Stomach (tissue), 9 donors: Measurements from ENCODE around the gene HHIPL1. TPM values are rescaled to one million over a fixed set of nuclear protein-coding genes. Genes with fewer than 3 reads are reported as not detected.

ENCODE experiments used
- DNase-seq, 2 donors: peaks; one replicate each; pipeline versions ENCODE4 v3.0.0 to v3.0.0-alpha.2; 2013 to 2019
- H3K27ac ChIP-seq, 5 donors: fragments of 200-600 bp in 4 of 5; sonication (generic) in 4 of 5; one replicate each; pipeline ENCODE4 v1.5.1; 2013 to 2019; ENCODE audit warnings: mild to moderate bottlenecking in 1 of 5, moderate library complexity in 1 of 5
- H3K27me3 ChIP-seq, 3 donors: fragments of 200-600 bp; sonication (generic); one replicate each; pipeline ENCODE4 v1.5.1; 2017 to 2019; ENCODE audit warnings: mixed run types in 1 of 3
- H3K36me3 ChIP-seq, 4 donors: fragments of 200-600 bp; sonication (generic); 1 replicate in 3 of 4; 2 replicates in 1 of 4; pipeline ENCODE4 v1.5.1; 2016 to 2019
- H3K4me1 ChIP-seq, 4 donors: fragments of 200-600 bp; sonication (generic); one replicate each; pipeline ENCODE4 v1.5.1; 2016 to 2019
- H3K4me3 ChIP-seq, 4 donors: fragments of 200-600 bp; sonication (generic) in 3 of 4; one replicate each; pipeline ENCODE4 v1.5.1; 2016 to 2019; ENCODE audit warnings: mild to moderate bottlenecking in 1 of 4
- H3K9me3 ChIP-seq, 4 donors: fragments of 200-600 bp; sonication (generic); one replicate each; pipeline ENCODE4 v1.5.1; 2016 to 2019
- EP300 ChIP-seq: sonication (generic); formaldehyde crosslinking; IDR thresholded peaks from one replicate; pipeline ENCODE4 v1.6.1; 2017; ENCODE audit warnings: antibody characterized with exemption
- POLR2A ChIP-seq, 4 donors: fragments of 450-650 bp; IDR thresholded peaks; one replicate each; pipeline ENCODE4 v1.6.1; 2016; ENCODE audit warnings: antibody characterized with exemption in 4 of 4, control low read depth in 2 of 4, mild to moderate bottlenecking in 1 of 4, moderate library complexity in 1 of 4
- POLR2AphosphoS5 ChIP-seq, 3 donors: sonication (generic); formaldehyde crosslinking; IDR thresholded peaks; one replicate each; pipeline ENCODE4 v1.6.1; 2016; ENCODE audit warnings: antibody characterized with exemption in 3 of 3
- WGBS, 5 donors: extraction: QIAGEN DNeasy Blood & Tissue Kit in 3 of 5; methylation state at CpG; one replicate each; pipeline versions ENCODE4 v1.1.5 to v1.1.7; 2013 to 2018; 5-methylcytosine and 5-hydroxymethylcytosine counted together
- intact Hi-C: fragments of 100-400 bp; cut with DNase I; formaldehyde crosslinking; loops from one replicate; pipeline ENCODE4 v1.15.1; 2023; ENCODE audit warnings: low total_unique reads
- polyA plus RNA-seq, 3 donors: library from polyadenylated mRNA; stranded (reverse); fragments of 200-250 nt; gene quantifications; one replicate each; pipeline ENCODE4 v1.2.3, GENCODE V29; 2013
- total RNA-seq, 5 donors: library from RNA; depleted of rRNA; stranded (reverse); fragments of >200 nt; gene quantifications; one replicate each; pipeline versions ENCODE4 v1.1.0 to v1.2.3, GENCODE V29; 2014 to 2016
- TF ChIP-seq, protein P1 (sequence below), 7 experiments: fragments of 450-650 bp in 4 of 7; fragments of 200-600 bp in 3 of 7; sonication (generic) in 3 of 7; IDR thresholded peaks; one replicate each; pipeline ENCODE4 v1.5.1; 2016 to 2019; ENCODE audit warnings: antibody characterized with exemption in 7 of 7, control low read depth in 2 of 7, mild to moderate bottlenecking in 1 of 7
- donor health status: healthy with polysubstance abuse.
- donor health status: Bipolar disorder and iron deficiency.
- donor health status: healthy.

Gene HHIPL1
- total and polyA plus RNA-seq, 8 donors = 0.15 to 2.0 (median 0.68) TPM; not detected in 1

DNA sequence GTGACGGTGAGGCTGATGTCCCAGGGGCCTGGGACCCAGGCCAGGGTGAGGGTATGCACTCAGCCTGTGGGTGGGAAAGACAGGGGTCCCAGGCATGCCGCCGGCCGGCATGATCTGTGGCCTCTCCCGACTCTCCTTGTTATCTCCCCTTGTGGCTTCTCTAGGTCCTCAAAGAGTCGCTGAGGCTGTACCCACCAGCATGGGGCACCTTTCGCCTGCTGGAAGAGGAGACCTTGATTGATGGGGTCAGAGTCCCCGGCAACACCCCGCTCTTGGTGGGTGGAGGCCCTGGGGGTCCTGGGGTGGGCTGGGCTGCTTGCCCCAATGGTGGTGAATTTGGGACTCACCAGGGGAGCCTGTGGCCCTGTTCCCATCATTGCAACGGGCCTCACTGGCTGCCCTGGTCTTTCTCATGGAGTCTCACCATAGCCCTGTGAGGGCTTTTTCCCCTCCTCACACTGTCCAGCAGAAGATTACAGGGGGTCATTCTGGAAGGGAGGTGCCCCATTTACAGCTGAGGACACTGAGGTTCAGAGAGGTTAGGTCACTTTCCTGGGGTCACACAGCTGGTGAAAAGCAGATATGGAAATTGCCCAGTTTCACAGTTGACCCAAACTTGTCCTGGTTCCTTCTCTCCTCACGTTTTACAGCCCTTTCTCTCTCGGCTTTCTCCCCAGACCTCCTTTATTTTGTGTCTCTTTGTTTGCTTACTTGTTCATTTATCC is 77.0 kb downstream of the HHIPL1 start:
- no peak for DNase-seq
- WGBS, 5 donors = 68 to 83% (median 77%) methylated on average over 12 of the region's 12 CpGs
- no peaks in the 10 kb centered on the region for H3K4me1 ChIP-seq
- H3K27ac ChIP-seq = no peak overlapping the region
- no peak for TF ChIP-seq POLR2A (IDR thresholded peaks at IDR 0.05)
- TF ChIP-seq, protein P1, sequence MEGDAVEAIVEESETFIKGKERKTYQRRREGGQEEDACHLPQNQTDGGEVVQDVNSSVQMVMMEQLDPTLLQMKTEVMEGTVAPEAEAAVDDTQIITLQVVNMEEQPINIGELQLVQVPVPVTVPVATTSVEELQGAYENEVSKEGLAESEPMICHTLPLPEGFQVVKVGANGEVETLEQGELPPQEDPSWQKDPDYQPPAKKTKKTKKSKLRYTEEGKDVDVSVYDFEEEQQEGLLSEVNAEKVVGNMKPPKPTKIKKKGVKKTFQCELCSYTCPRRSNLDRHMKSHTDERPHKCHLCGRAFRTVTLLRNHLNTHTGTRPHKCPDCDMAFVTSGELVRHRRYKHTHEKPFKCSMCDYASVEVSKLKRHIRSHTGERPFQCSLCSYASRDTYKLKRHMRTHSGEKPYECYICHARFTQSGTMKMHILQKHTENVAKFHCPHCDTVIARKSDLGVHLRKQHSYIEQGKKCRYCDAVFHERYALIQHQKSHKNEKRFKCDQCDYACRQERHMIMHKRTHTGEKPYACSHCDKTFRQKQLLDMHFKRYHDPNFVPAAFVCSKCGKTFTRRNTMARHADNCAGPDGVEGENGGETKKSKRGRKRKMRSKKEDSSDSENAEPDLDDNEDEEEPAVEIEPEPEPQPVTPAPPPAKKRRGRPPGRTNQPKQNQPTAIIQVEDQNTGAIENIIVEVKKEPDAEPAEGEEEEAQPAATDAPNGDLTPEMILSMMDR (IDR thresholded peaks at IDR 0.05) = no peak
- no peak for TF ChIP-seq POLR2AphosphoS5 (IDR thresholded peaks at IDR 0.05)
- no peak for TF ChIP-seq EP300
- no peaks in the 10 kb centered on the region for H3K36me3 ChIP-seq
- H3K4me3 ChIP-seq = no peak overlapping the region
- intact Hi-C loops = no loop called here
- peaks cover 0 to 11% (median 5%) of the 10 kb centered on the region in 3 donors for H3K27me3 ChIP-seq
- H3K9me3 ChIP-seq = no peaks in the 10 kb centered on the region

DNA sequence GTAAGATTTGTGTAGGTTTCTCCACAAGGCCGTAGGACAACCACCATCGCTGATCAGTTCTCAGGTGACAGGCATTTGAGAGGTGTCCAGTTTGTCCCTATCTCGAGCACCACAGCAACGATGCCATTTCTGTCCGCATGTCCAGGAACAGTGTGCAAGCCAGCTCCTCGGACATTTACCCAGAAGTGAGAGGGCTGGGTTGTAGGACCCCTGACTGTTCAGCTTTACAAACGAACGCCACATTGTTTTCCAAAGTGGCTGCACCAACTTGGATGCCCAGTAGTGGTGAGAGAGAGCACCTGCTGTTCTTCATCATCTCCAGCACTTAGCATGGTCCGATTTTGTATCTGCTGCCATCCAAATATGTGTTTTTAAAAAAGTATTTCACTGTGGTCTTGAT is 77.8 kb downstream of the HHIPL1 start:
- Histone ChIP-seq H3K27me3 (peaks cover 0 to 19% (median 10%) of the 10 kb centered on the region in 3 donors), H3K4me3 (no peak overlapping the region), H3K4me1 (no peaks in the 10 kb centered on the region), H3K36me3 (no peaks in the 10 kb centered on the region), H3K9me3 (no peaks in the 10 kb centered on the region), H3K27ac (no peak overlapping the region)
- no peak for DNase-seq
- 70 to 85% (median 78%) methylated on average over 9 of the region's 9 CpGs for WGBS, 5 donors
- TF ChIP-seq EP300 = no peak
- no peak for TF ChIP-seq POLR2A (IDR thresholded peaks at IDR 0.05)
- TF ChIP-seq, protein P1 (IDR thresholded peaks at IDR 0.05) = no peak
- no peak for TF ChIP-seq POLR2AphosphoS5 (IDR thresholded peaks at IDR 0.05)
- intact Hi-C loops = no loop called here

DNA sequence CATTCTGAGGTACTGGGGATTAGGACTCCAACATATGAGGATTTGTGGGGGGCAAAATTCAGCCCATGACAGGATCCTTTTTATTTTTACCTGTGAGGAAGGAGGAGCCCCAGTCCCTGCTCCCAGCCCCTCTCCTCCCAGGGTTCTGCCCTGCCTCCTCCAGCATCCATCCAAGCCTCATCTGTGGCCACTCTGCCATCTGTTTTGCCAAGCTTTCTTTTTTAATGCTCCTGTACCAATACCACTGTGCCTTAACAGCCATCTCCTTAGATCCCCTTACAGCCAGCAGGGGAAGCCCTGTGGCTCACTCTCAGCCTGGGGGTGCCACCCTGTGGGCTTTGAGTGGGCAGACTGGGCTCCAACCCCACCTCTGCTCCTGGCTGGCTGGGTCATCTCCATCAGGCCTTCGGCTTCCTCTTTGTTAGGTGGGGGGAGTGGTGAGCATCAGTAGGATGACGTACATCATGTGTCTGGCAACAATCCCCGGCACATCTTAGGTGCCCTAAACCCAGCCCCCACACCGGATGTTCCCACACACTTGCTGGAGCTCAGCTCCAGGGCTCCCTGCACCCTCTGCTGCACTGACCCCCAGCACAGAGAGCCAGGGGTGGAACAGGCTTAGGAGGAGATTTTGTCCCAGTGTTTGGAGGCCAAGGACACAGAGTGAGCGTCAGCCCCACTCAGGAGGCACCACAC is 79.4 kb downstream of the HHIPL1 start:
- no peaks in the 10 kb centered on the region for H3K9me3 ChIP-seq
- TF ChIP-seq EP300 = no peak
- no peak for TF ChIP-seq POLR2A (IDR thresholded peaks at IDR 0.05)
- no peak for TF ChIP-seq POLR2AphosphoS5 (IDR thresholded peaks at IDR 0.05)
- no peak overlapping the region for H3K27ac ChIP-seq
- H3K4me1 ChIP-seq = no peaks in the 10 kb centered on the region
- H3K4me3 ChIP-seq = no peak overlapping the region
- peaks cover 0 to 21% (median 10%) of the 10 kb centered on the region in 3 donors for H3K27me3 ChIP-seq
- no peak for DNase-seq
- WGBS, 5 donors = 70 to 81% (median 78%) methylated on average over 4 to 5 of the region's 5 CpGs
- H3K36me3 ChIP-seq = no peaks in the 10 kb centered on the region
- intact Hi-C loops = no loop called here

DNA sequence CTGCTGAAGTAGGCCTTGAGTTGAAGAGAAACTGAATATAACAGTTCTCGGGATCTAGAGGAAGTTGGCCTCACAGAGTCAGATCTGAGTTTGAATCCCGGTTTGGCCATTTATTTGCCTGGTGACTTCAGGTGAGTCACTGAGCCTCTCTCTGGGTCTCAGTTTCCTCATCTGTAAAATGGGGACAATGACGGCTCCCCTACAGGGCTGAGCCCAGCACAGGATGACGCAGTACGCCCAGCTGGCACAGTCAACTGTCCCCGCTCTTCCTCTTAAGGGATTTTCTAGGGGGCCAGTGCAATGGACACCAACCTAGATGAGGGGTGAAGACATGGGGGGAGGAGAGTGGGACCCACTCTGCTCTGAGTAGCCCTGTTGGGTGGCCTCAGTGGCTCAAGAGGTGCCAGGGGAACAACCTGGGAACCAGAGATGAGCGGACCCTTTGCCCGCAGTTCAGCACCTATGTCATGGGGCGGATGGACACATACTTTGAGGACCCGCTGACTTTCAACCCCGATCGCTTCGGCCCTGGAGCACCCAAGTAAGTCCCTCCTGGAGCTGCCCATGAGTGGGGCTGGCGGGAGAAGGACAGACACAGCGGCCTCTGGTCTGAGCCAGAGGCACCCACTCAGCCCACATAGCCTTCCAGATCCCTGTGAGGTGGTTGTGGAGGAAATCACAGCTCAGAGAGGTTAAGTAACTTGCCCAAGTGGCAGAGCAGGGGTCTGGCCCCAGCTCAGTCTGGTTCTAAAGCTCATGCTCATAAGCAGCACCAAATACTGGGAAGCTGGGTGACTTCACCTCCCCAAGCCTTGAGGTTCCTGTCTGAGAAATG is 80.2 kb downstream of the HHIPL1 start:
- TF ChIP-seq, protein P1 (IDR thresholded peaks at IDR 0.05) = no peak
- TF ChIP-seq EP300 (no peak), POLR2AphosphoS5 (IDR thresholded peaks at IDR 0.05) (no peak), POLR2A (IDR thresholded peaks at IDR 0.05) (no peak)
- intact Hi-C loops = loop anchor here (5.0 kb wide), 1 partner anchor 162 kb away; no protein-coding TSS in a partner anchor
- H3K9me3 ChIP-seq = no peaks in the 10 kb centered on the region
- peaks cover 1 to 8% (median 7%) of the 10 kb centered on the region in 4 donors for H3K4me1 ChIP-seq
- no peak overlapping the region for H3K27ac ChIP-seq
- H3K4me3 ChIP-seq = no peak overlapping the region
- 92 to 98% (median 95%) methylated on average over 12 to 15 of the region's 15 CpGs for WGBS, 5 donors
- DNase-seq = no peak
- H3K36me3 ChIP-seq = no peaks in the 10 kb centered on the region
- peaks cover 0 to 22% (median 12%) of the 10 kb centered on the region in 3 donors for H3K27me3 ChIP-seq
